OCI-LY1 (cell line): ENCODE data around the gene ELOVL6.

Experiments used
- EZH2 ChIP-seq: fragments of 200-600 bp; sonication (generic), shearing (Covaris generic); IDR thresholded peaks from 2 replicates; pipeline ENCODE4 v1.8.0; 2017; ENCODE audit warnings: borderline replicate concordance, mixed run types, mild to moderate bottlenecking, antibody characterized with exemption, low read length, moderate library complexity, mixed read lengths
- TF ChIP-seq, protein P1 (sequence below): fragments of 200-600 bp; sonication (generic), shearing (Covaris generic); IDR thresholded peaks from 2 replicates; pipeline ENCODE4 v1.5.1; 2017; ENCODE audit warnings: mild to moderate bottlenecking, antibody characterized with exemption, low read length, moderate library complexity, mixed read lengths

DNA sequence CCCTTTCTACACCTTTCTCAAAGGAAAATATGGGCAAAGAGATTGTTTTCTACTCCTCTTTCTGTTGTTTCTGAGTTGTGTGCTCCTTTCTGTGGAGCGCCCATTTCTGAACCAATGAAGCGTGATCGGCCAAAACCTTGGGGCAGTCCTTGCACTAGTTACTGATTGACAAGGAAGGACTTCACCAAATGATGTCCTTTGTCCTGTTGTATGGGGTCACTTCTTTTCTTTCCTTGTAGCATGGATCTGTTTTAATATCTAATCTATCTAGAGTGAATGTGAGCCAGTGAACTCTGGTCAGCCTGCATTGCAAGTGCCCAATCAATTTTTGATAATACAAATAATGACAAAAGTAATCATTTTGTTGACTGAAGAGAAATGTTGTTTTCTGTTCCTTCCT lies 191.2 kb downstream of the ELOVL6 start:
- TF ChIP-seq, protein P1, sequence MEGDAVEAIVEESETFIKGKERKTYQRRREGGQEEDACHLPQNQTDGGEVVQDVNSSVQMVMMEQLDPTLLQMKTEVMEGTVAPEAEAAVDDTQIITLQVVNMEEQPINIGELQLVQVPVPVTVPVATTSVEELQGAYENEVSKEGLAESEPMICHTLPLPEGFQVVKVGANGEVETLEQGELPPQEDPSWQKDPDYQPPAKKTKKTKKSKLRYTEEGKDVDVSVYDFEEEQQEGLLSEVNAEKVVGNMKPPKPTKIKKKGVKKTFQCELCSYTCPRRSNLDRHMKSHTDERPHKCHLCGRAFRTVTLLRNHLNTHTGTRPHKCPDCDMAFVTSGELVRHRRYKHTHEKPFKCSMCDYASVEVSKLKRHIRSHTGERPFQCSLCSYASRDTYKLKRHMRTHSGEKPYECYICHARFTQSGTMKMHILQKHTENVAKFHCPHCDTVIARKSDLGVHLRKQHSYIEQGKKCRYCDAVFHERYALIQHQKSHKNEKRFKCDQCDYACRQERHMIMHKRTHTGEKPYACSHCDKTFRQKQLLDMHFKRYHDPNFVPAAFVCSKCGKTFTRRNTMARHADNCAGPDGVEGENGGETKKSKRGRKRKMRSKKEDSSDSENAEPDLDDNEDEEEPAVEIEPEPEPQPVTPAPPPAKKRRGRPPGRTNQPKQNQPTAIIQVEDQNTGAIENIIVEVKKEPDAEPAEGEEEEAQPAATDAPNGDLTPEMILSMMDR: no peak
- TF ChIP-seq EZH2: no peak
